Smooth muscle cell (in vitro differentiated cells): Measurements from ENCODE around the gene PARVB. TPM values are rescaled to one million over a fixed set of nuclear protein-coding genes. Genes with fewer than 3 reads are reported as not detected.

Experiments used
- DNase-seq: peaks from one replicate; lab custom pipeline; 2025; ENCODE audit not compliant: unreplicated experiment; lab: John Stamatoyannopoulos, UW
- H2AFZ ChIP-seq: fragments of 200-600 bp; sonication (generic); 2 replicates; pipeline ENCODE4 v1.6.0; 2016; ENCODE audit warnings: antibody characterized with exemption, low read depth, mild to moderate bottlenecking
- H3F3A ChIP-seq: fragments of 200-600 bp; sonication (generic); 2 replicates; pipeline ENCODE4 v1.6.0; 2017; ENCODE audit warnings: antibody characterized with exemption, low read depth
- H3K27ac ChIP-seq: fragments of 200-600 bp; sonication (generic); 2 replicates; pipeline ENCODE4 v1.5.1; 2016; ENCODE audit warnings: low read depth, mild to moderate bottlenecking
- H3K27me3 ChIP-seq: fragments of 200-600 bp; sonication (generic); 2 replicates; pipeline ENCODE4 v1.6.1; 2016; ENCODE audit warnings: low read depth, mild to moderate bottlenecking
- H3K36me3 ChIP-seq: fragments of 200-600 bp; sonication (generic); 2 replicates; pipeline ENCODE4 v1.5.1; 2016; ENCODE audit warnings: low read depth
- H3K4me1 ChIP-seq: fragments of 200-600 bp; sonication (generic); 2 replicates; pipeline ENCODE4 v1.5.1; 2016; ENCODE audit warnings: low read depth
- H3K4me2 ChIP-seq: fragments of 200-600 bp; sonication (generic); 2 replicates; pipeline ENCODE4 v1.6.0; 2016; ENCODE audit warnings: mild to moderate bottlenecking
- H3K4me3 ChIP-seq: fragments of 200-600 bp; sonication (generic); 2 replicates; pipeline ENCODE4 v1.5.1; 2016; ENCODE audit warnings: mild to moderate bottlenecking
- H3K79me2 ChIP-seq: fragments of 200-600 bp; sonication (generic); 2 replicates; pipeline ENCODE4 v1.6.0; 2016; ENCODE audit warnings: low read depth, mild to moderate bottlenecking
- H3K9ac ChIP-seq: fragments of 200-600 bp; sonication (generic); 2 replicates; pipeline ENCODE4 v1.6.0; 2016; ENCODE audit warnings: low read depth
- H3K9me3 ChIP-seq: fragments of 200-600 bp; sonication (generic); replicated peaks from 2 replicates; pipeline ENCODE4 v1.5.1; 2016; ENCODE audit warnings: low read depth
- H4K20me1 ChIP-seq: fragments of 200-600 bp; sonication (generic); 2 replicates; pipeline ENCODE4 v1.6.0; 2016; ENCODE audit warnings: low read depth
- CTCF ChIP-seq: fragments of 200-600 bp; sonication (generic); IDR thresholded peaks from 2 replicates; pipeline ENCODE4 v1.5.1; 2017; ENCODE audit warnings: borderline replicate concordance, mild to moderate bottlenecking, antibody characterized with exemption; ENCODE audit not compliant: insufficient read depth, poor library complexity, severe bottlenecking
- WGBS: methylation state at CpG from one replicate; pipeline ENCODE4 v1.1.7; 2016; ENCODE audit warnings: low lambda C conversion rate; 5-methylcytosine and 5-hydroxymethylcytosine counted together
- polyA plus RNA-seq: library from polyadenylated mRNA; unstranded; fragments of >200 nt; fragmentation: Nextera tagmentation; extraction: Ambion mirVana; gene quantifications from 2 replicates; pipeline ENCODE4 v1.2.1, GENCODE V29; 2016
- total RNA-seq: library from RNA; depleted of rRNA; stranded (reverse); fragments of >200 nt; gene quantifications from 2 replicates; pipeline ENCODE4 v1.2.3, GENCODE V29; 2014

Gene PARVB
- total and polyA plus RNA-seq, 2 experiments from 2014 or later = 35.1 to 36.6 TPM

DNA sequence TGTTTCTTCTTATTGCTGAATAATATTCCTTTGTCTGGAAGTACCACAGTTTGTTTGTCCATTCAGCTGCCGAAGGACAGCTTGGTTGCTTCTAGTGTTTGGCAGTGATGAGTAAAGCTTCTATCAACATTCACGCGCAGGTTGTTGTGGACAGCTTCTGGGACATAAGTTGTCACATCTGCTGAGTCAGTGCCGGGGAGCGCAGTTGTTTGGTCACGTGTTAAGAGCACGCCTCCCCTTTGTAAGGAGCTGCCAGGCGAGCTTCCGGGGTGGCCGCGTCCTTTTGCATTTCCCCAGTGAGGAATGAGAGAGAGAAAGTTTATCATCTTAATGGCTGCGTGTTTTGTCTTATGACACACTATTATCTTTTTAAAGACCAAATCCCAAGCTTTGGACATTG is 38.6 kb upstream of the PARVB start:
- Histone ChIP-seq H3K4me2 (no peak overlapping the region), H3K36me3 (peaks cover 14% of the 10 kb centered on the region), H4K20me1 (peaks cover 5% of the 10 kb centered on the region), H3K27ac (no peak overlapping the region), H2AFZ (no peak overlapping the region), H3K9ac (no peak overlapping the region), H3F3A (no peaks in the 10 kb centered on the region), H3K27me3 (no peaks in the 10 kb centered on the region), H3K9me3 (no peaks in the 10 kb centered on the region), H3K79me2 (no peaks in the 10 kb centered on the region), H3K4me1 (no peaks in the 10 kb centered on the region), H3K4me3 (no peak overlapping the region)
- no peak for DNase-seq
- TF ChIP-seq CTCF = no peak
- 91% methylated on average over 12 of the region's 12 CpGs for WGBS

DNA sequence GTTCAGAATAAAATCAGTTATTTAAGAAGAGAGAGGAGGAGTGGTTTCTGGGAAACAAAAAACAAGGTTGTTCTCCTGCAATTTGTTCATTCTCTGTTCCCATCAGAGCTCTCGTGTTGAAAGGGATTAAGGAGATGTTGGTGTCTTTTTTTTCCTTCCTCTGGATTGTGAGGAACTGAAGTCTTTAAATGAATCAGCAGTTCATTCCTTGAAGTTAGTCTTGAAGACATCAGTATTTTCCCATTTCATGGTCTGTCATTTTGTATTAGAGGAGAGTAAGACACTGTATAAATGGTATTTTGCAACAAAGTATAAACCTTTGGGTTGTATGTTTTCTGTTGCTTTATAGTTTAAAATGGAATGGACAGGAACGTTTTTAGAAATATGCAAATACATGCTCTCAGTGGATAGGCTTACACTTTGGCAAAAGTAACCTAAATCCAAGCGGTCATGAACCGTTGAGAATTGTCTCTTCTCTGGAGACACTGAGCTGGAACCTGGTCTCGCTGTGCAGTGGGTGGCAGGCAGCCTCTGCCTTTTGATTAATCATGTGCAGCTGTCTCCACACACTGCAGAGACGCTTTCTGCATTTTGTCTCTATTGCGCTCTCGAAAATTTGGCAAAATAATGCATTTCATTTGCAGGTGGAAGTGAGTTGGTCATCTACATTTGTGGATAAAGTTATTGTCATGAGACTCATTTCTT is 35.8 kb upstream of the PARVB start:
- Histone ChIP-seq H2AFZ (no peak overlapping the region), H4K20me1 (peaks cover 14% of the 10 kb centered on the region), H3K9me3 (no peaks in the 10 kb centered on the region), H3K27me3 (no peaks in the 10 kb centered on the region), H3K4me1 (no peaks in the 10 kb centered on the region), H3K79me2 (no peaks in the 10 kb centered on the region), H3K9ac (no peak overlapping the region), H3K36me3 (peaks cover 12% of the 10 kb centered on the region), H3K4me2 (no peak overlapping the region), H3K4me3 (no peak overlapping the region), H3K27ac (no peak overlapping the region), H3F3A (no peaks in the 10 kb centered on the region)
- DNase-seq = no peak
- WGBS = 86% methylated on average over 8 of the region's 8 CpGs
- no peak for TF ChIP-seq CTCF

- Histone ChIP-seq H3K4me1 (no peaks in the 10 kb centered on the region), H3K4me3 (no peak overlapping the region), H4K20me1 (peaks cover 21% of the 10 kb centered on the region), H2AFZ (no peak overlapping the region), H3K27ac (no peak overlapping the region), H3K9me3 (no peaks in the 10 kb centered on the region), H3K4me2 (no peak overlapping the region), H3K27me3 (no peaks in the 10 kb centered on the region), H3K79me2 (no peaks in the 10 kb centered on the region), H3K9ac (no peak overlapping the region), H3K36me3 (peaks cover 12% of the 10 kb centered on the region), H3F3A (no peaks in the 10 kb centered on the region)
- no peak for DNase-seq
- 96% methylated on average over 10 of the region's 10 CpGs for WGBS
- no peak for TF ChIP-seq CTCF
Measured at GRCh38 chr22:43988960-43989359, 35.1 kb upstream of the PARVB start.

DNA sequence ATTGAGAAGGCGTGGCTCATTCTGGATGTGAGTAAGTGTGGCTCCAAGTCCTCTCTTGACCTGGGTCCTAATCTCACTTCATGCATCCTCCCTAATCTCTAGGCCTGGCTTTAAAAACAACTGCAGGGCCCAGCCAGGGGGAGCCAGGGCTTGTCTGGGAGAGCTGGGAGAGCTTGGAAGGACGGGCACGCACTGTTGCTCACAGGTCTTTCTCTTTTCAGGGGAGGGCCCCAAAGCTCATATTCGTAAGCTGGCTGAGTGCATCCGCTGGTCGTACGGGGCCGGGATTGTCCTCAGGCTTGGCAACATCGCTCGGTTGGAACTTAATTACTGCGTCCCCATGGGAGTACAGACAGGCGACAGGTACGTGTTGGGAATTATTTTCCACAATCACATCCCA is 34.1 kb upstream of the PARVB start:
- Histone ChIP-seq H3K4me2 (no peak overlapping the region), H3K4me1 (no peaks in the 10 kb centered on the region), H4K20me1 (peaks cover 32% of the 10 kb centered on the region), H3K9ac (no peak overlapping the region), H3K27ac (no peak overlapping the region), H3F3A (no peaks in the 10 kb centered on the region), H3K79me2 (no peaks in the 10 kb centered on the region), H3K9me3 (no peaks in the 10 kb centered on the region), H2AFZ (no peak overlapping the region), H3K36me3 (peaks cover 12% of the 10 kb centered on the region), H3K4me3 (no peak overlapping the region), H3K27me3 (no peaks in the 10 kb centered on the region)
- TF ChIP-seq CTCF = no peak
- DNase-seq = no peak
- WGBS = 95% methylated on average over 13 of the region's 13 CpGs
